GM21717 (cell line): Measurements from ENCODE around the gene CAMTA1.
"Not testable (repeated sequence)": the region's sequence is repeated elsewhere in the genome, so short reads cannot be mapped to it uniquely, and the experiment has no call there.

Source experiments
- ATAC-seq: cut with Tn5 transposase; IDR thresholded peaks from one replicate; pipeline ENCODE4 v1.9.1; 2021; ENCODE audit warnings: mild to moderate bottlenecking, moderate library complexity; ENCODE audit not compliant: unreplicated experiment

The CAMTA1 gene, protein sequence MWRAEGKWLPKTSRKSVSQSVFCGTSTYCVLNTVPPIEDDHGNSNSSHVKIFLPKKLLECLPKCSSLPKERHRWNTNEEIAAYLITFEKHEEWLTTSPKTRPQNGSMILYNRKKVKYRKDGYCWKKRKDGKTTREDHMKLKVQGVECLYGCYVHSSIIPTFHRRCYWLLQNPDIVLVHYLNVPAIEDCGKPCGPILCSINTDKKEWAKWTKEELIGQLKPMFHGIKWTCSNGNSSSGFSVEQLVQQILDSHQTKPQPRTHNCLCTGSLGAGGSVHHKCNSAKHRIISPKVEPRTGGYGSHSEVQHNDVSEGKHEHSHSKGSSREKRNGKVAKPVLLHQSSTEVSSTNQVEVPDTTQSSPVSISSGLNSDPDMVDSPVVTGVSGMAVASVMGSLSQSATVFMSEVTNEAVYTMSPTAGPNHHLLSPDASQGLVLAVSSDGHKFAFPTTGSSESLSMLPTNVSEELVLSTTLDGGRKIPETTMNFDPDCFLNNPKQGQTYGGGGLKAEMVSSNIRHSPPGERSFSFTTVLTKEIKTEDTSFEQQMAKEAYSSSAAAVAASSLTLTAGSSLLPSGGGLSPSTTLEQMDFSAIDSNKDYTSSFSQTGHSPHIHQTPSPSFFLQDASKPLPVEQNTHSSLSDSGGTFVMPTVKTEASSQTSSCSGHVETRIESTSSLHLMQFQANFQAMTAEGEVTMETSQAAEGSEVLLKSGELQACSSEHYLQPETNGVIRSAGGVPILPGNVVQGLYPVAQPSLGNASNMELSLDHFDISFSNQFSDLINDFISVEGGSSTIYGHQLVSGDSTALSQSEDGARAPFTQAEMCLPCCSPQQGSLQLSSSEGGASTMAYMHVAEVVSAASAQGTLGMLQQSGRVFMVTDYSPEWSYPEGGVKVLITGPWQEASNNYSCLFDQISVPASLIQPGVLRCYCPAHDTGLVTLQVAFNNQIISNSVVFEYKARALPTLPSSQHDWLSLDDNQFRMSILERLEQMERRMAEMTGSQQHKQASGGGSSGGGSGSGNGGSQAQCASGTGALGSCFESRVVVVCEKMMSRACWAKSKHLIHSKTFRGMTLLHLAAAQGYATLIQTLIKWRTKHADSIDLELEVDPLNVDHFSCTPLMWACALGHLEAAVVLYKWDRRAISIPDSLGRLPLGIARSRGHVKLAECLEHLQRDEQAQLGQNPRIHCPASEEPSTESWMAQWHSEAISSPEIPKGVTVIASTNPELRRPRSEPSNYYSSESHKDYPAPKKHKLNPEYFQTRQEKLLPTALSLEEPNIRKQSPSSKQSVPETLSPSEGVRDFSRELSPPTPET (N-terminal part only)

DNA sequence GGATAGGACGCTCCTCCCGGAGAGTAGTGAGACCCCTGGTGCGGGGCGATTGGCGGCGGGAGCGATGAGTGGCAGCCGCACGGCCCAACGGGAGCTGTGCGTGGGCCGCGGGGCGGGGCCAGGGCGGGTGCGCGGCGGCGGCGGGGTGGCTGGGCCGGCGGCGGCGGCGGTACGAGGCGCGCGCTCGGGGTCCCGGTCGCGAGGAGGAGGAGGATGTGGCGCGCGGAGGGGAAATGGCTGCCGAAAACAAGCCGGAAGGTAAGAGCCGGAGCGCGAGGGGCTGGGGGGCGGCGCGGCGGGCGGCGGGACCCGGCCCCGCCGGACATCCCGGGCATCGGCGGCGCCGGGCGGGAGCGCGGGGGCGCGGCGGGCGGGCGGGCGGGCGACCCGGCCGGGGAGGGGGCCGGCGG, at the start of gene CAMTA1:
Gene CAMTA1, plus strand, starts transcription at position 137 of the 410 bp plus-strand sequence. Its CDS starts 77 bp downstream, at position 214.
- ATAC-seq, result peak; percentile 74

DNA sequence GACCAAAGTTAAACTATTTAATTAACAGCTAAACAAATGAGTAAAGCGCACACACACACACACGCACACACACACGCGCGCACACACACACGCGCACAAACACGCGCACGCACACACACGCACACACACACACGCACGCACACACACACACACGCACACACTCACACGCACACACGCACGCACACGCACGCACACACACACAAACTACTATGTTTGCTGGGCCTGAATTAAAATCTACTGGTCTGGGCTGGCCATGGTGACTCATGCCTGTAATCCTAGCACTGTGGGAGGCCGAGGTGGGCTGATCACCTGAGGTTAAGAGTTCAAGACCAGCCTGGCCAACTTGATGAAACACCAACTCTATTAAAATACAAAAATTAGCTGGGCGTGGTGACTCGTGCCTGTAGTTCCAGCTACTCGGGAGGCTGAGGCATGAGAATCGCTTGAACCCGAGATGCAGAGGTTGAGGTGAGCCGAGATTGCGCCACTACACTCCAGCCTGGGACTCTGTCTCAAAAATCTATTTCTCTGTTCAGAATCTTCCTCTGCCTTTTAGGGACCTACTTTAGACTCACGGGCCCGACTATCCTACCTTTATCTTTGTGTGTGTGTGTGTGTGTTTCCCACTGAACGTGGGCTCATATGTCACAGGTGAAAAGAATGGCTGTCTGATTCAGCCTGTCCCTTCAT, 46.1 kb upstream of the CAMTA1 start:
- no peak for ATAC-seq

DNA sequence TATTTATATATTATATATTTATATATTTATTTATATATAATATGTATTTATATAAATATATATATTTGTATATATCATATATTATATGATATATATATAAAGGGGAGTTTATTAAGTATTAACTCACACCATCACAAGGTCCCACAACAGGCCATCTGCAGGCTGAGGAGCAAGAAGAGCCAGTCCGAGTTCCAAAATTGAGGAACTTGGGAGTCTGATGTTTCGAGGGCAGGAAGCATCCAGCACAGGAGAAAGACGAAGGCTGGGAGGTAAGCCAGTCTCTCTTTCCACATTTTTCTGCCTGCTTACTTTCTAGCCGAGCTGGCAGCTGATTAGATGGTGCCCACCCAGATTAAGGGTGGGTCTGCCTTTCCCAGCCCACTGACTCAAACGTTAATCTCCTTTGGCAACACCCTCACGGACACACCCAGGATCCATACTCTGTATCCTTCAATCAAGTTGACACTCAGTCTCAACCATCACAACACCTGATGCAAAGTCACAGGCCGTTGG, 42.5 kb upstream of the CAMTA1 start:
- not testable (repeated sequence) for ATAC-seq

DNA sequence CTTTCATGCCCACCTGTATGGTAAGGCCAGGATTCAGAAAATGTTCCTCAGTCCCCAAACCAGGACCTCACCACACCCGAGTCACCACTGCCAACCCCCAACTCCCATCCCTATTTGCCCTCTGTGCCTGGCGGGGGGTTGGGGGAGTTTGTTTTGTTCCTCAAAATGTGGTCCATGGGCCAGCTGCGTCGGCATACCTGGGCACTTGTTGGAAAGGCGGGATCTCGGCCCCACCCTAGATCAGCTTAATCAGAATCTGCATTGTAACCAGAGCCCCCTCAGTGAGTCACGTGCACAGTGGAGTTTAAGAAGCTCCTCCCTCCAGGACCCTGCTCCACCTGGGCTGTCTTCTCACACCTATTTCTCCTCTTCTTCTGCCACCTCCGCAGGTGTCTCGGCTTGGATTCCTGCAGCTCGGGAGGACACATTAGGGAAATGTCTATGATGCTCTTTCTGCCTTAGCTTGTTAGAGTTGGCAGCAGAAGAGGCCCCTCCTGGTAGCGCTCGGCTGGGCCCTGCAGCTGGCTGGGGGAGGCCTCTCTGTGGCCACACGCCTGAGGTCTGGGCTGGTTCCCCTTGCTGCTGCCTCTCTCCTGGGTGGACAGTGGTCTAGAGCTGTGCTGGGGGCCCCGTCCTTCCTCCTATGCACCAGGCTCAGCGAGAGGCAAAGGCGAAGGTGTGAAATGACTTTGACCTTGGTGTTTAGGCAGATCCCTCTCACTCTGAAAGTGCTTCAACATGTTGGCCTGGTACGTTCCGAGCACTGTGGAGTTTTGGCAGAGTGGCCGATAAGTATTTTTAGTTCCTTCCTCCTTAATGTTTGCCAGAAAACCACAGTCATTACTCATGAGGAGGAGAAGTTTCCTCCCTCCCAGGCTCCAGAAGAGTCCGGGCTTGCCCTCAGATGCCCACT, 41.8 kb upstream of the CAMTA1 start:
- ATAC-seq, result no peak

DNA sequence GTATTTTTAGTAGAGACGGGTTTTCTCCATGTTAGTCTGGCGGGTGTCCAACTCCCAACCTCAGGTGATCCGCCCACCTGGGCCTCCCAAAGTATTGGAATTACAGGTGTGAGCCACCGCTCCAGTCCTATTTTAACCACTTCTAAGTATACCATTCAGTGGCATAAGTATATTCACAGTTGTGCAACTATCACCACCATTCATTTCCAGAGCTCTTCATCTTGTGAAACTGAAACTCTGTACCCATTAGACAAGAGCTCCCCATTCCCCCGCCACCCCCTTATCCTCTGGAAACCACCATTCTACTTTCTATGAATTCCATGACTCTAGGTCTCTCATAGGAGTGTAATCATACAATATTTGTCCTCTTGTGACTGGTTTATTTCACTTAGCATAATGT, 40.2 kb upstream of the CAMTA1 start:
- ATAC-seq, result no peak

DNA sequence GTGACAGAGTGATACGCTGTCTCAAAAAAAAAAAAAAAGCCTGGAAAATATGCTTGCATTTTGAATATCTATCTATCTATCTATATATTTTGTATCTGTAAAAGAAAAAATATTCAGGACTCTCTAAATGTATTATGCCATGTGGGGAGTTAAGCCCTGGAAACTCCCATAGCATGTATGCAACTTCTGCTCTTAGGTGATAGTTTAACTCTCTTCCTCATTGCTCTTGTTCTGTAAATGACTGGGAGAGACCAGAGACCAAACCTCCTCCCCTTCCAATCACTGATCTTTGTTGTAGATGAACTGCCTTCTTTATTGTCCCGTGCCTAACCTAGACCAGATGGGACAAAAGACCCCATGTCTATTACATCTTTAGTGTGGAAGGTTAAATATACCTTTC, 37.6 kb upstream of the CAMTA1 start:
- no peak for ATAC-seq

DNA sequence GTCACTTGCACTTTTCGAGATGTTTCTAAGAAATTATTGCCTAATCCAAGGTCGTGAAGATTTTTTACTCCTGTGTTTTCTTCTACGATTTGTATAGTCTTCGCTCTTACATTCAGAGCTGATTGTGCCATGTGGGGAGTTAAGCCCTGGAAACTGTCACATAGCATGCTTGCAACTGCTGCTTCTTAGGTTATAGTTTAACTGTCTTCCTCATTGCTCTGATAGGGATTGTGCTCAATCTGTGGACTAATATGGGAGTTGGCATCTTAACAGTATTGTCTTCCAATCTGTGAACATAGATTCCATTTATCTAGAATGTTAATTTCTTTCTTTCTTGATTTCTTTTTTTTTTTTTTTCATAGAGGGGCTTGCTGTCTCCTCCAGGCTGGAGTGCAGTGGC, 34.8 kb upstream of the CAMTA1 start:
- no peak for ATAC-seq

DNA sequence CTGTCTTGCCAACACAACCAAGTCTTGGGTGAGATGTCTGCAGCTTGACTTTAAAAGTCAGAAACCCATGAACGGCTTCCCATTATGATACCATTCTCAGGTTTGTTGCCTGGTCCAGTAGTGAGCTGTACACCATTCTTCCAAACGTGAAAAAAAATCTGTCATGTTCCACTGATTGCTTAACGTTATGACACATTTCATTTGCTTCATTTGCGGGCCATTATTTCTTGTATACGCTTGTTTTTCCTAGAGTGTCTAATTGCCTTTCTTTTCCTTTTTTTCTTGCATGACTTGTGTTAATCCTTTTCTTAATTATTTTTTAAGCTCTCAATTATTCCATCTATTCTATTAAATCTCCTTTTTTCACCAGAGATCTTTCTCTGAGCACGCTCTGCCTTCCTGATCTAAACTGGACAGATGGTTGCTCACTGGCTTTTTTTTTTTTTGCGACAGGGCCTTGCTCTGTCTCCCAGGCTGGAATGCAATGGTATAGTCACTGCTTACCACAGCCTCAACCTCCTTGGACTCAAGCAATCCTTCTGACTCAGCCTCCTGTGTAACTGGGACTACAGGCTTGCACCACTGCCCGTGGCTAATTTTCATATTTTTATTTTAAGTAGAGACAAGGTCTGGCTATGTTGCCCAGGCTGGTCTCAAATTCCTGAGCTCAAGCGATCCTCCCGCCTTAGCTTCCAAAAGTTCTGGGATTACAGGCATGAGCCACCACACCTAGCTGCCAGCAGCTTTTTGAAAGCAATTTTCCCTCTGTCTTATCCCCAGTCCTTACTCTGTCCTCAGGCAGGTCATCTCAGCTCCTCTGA, 31.7 kb upstream of the CAMTA1 start:
- no peak for ATAC-seq

DNA sequence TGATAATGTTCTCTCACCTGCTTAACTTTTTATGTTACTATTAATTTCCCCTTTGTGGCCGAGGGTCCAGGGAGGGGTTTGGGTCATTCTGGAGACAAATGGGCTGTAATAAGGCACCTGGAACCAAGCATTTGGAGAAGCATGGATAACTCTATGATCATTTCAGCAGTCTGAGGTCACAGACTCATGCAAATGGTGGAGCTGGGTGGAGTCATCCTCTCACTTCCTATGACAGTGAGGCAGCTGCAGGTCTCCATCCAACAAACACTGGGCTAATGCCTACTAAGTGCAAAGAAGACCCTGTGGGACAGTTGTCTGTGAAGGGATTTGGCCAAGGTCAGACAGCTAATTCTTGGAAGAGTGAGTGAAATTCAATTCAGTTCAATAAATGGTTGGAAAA, 28.8 kb upstream of the CAMTA1 start:
- no peak for ATAC-seq

DNA sequence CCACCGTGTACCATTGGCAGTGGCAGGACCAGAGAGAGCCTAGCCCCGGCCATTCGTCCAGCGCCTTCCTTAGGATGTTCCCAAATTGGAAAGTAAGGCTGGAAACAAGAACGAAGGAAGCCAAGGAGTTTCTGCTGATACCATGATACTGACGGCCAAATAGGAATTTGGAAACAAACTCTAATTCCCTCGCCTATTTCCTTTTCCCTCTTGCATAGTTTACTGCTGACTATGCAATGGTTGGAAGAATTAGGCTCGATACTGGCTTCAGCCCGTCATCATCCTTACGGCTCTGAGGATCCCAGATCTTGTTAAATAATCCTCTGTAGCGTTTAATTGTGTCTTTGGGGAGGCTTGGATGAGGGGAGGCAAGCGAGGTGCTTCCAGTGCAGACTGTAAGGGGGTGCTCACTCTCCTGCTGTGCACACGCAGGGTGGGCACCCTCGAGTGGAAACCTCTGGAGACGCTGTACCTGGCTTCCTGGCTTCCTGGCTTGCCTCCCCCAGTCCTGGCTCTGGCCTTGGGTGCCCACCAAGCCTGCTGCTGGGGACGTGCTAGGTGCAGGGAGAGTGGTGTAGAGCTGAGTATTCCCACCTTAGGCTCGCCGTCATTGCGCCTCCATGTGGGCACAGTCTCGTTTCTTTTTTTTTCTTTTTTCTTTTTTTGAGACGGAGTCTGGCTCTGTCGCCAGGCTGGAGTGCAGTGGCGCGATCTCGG, 27.4 kb upstream of the CAMTA1 start:
- ATAC-seq, result no peak

DNA sequence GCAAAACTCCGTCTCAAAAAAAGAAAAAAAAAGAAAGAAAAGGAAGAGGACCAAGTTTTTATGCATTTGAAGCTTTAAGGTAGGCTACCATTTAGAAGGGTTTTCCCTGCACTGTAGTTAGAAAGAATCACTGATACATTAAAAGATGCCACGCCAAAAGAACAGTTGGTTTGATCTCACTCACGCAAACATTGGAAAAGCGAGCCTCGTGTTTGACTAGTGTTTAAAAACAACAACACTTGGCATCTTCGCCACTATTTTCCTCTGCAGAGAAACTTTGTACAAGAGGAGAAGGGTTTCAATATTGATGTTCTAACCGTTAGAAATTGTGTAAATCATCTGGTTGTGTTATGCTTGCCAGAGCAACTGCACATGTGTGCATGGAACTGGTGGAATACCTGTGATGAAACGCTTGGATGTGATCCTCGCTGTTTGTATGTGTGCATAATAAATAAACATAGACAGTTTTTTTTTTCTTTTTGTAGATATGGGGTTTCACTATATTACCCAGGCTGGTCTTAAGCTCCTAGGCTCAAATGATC, 24.0 kb upstream of the CAMTA1 start:
- no peak for ATAC-seq

DNA sequence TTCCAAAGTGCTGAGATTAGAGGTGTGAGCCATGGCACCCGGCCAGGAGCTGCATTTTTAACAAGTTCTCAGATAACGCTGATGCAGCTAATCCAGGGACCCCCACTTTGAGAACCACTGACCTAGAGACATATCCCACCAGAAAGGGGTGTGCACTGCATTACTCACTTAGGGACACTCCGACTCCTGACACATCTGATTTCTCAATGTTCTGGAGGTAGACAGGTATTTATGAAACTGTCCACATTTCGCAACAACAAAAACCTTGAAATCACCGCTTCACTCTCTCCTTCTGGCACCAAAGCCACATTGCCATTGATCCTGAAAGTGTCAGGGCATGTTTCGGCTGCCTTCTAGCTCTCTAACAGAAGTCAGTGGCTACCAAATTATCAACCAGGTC, 23.2 kb upstream of the CAMTA1 start:
- no peak for ATAC-seq

DNA sequence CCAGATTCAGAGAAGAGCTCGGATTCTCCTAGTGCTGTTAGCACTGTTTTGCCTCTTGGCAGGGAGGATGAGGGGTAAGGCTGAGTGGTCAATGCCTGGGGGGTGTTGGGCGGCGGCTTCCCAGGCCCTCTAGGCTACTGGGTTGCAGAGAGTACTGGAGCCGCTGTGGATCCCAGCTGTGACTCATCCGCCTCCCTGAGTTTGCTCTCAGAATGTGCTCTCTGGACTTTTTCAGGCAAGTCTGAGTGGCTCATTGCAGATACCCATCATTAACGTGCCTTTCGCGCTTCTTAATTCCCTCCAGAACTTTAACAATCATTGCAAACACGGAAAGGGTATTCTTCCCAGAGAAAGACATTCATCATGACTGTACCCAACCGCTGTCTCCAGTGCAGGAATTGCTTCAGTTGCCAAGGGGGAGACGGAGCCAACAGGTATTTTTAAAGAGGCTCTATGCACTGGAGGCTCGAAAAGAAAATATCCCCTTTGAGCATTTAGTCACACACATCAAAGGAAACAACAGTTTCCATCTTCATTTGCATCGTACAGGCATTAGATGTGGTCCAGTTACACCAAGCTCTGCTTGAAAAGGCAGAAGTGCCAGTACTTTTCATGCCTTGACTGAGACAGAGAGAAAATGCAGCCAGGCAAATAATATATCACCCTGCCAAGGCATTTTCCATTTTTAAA, 14.4 kb upstream of the CAMTA1 start:
- ATAC-seq, result no peak

DNA sequence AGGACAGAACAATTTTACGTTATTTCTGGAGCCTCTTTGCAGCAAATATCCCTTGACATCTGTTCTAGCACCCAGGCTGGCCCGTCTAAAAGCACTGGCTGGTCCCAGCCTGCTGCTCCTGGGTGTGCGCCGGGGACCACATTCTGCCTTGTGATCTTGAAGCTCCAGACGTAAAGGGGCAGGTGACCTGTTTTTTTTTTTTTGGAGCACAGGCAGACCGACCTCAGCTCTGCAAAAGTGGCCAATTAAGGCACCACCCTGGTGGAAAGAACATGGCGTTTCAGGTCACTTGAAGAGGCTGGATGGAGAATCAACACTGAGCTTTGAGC, 13.8 kb upstream of the CAMTA1 start:
- no peak for ATAC-seq

DNA sequence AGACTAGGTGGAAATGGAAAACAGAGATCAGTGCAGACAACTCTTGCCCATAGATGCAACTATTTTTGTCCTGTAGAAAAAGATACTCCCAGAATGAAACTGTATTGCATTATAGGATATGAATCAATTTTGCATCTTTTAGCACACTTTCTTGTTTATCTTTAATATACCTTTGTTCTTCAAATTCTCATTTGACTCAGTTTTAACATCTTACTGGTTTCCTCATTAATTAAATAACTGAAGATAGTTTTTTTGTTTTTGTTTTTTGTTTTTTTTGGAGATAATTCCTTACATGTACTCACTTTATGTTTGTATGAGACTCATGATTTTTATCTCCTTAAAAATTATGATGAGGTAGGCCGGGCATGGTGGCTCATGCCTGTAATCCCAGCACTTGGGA, 10.9 kb upstream of the CAMTA1 start:
- no peak for ATAC-seq

DNA sequence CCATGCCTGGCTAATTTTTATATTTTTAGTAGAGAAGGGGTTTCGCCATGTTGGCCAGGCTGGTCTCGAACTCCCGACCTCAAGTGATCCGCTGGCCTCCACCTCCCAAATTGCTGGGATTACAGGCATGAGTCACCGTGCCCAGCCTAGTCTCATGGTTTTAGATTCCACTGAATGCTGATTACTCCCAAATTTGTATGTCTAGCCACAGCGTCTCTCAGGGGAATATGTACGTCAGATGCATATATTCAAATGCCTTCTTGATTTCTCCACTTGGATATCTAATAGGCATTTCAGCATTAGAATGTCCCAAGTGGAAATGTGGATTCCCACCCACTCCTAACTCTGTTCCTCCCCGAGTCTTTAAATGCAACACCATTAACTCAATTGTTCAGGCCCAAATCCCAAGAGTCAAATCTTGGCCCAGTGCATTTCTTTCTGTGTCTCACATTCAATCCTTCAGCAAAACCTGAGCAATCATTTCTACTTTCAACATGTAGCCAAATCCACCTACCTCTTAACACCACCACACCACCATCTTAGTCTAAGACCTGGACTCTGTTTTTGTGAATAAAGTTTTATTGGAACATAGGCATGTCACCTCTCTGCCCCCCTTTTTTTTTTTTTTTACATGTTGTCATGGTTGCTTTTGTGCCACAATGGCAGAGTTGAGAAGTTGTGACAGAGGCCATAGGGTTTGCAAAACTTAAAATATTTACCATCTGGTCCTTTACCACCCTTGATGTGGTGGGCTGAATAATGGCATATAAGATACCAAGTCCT, 9.8 kb upstream of the CAMTA1 start:
- no peak for ATAC-seq
